IMR-90 (cell line): ENCODE measurements around the gene CELA1.

Source experiments
- CEBPB ChIP-seq: IDR thresholded peaks from 2 replicates; pipeline ENCODE4 v1.6.1; 2012; ENCODE audit warnings: low read depth, low read length, improper control_type of control experiment
- CHD1 ChIP-seq: IDR thresholded peaks from 2 replicates; pipeline ENCODE4 v1.6.1; 2012; ENCODE audit warnings: low read depth, low read length, improper control_type of control experiment
- CTCF ChIP-seq: conservative IDR thresholded peaks from 2 replicates; pipeline ENCODE4 v1.5.1; 2012; ENCODE audit warnings: mild to moderate bottlenecking, low read depth, low read length, improper control_type of control experiment
- ELK1 ChIP-seq: fragments of 150-350 bp; IDR thresholded peaks from 2 replicates; pipeline ENCODE4 v1.6.1; 2016; ENCODE audit warnings: low read depth, mild to moderate bottlenecking, low read length, moderate library complexity, borderline replicate concordance
- MAFK ChIP-seq: IDR thresholded peaks from 2 replicates; pipeline ENCODE4 v1.6.1; 2012; ENCODE audit warnings: low read depth, low read length, improper control_type of control experiment
- MAZ ChIP-seq: IDR thresholded peaks from 2 replicates; pipeline ENCODE4 v1.6.1; 2012; ENCODE audit warnings: low read depth, mild to moderate bottlenecking, low read length, improper control_type of control experiment, moderate library complexity, borderline replicate concordance
- MXI1 ChIP-seq: IDR thresholded peaks from 2 replicates; pipeline ENCODE4 v1.6.1; 2012; ENCODE audit warnings: low read depth, mild to moderate bottlenecking, low read length, moderate library complexity, borderline replicate concordance
- POLR2A ChIP-seq: IDR thresholded peaks from 2 replicates; pipeline ENCODE4 v1.6.1; 2012; ENCODE audit warnings: mild to moderate bottlenecking, low read depth, low read length
- RAD21 ChIP-seq: IDR thresholded peaks from 2 replicates; pipeline ENCODE4 v1.6.1; 2012; ENCODE audit warnings: low read length, improper control_type of control experiment
- SMC3 ChIP-seq: fragments of 150-350 bp; IDR thresholded peaks from 2 replicates; pipeline ENCODE4 v1.6.1; 2016; ENCODE audit warnings: low read depth, mild to moderate bottlenecking, antibody characterized with exemption, low read length, moderate library complexity

- TF ChIP-seq SMC3 (no peak), RAD21 (no peak), CTCF (no peak), ELK1 (no peak), POLR2A (no peak), CEBPB (peak; percentile 71), MXI1 (no peak), MAZ (no peak), CHD1 (no peak), MAFK (no peak)
Measured at GRCh38 chr12:51370667-51371066, 24.2 kb upstream of the CELA1 start.
